SK-N-SH treated with all-trans-retinoic acid at 6 μM for 48 hours (cell line): ENCODE measurements around the gene FOXA2.
"Not testable (repeated sequence)": the region's sequence is repeated elsewhere in the genome, so short reads cannot be mapped to it uniquely, and the experiment has no call there.

ENCODE experiments used
- ATAC-seq: fragments of 200-7000 bp; cut with Tn5 transposase; 3 replicates; pipeline ENCODE4 v1.9.1; 2020; ENCODE audit warnings: mild to moderate bottlenecking, moderate library complexity
- ARNTL ChIP-seq: fragments of 450-650 bp; formaldehyde crosslinking; IDR thresholded peaks from 2 replicates; pipeline ENCODE4 v1.5.0; 2020; ENCODE audit warnings: low read depth, mild to moderate bottlenecking, moderate library complexity, borderline replicate concordance
- BACH2 ChIP-seq: fragments of 250-450 bp; sonication (Bioruptor Pico); IDR thresholded peaks from 2 replicates; pipeline ENCODE4 v1.9.0; 2021; ENCODE audit warnings: mild to moderate bottlenecking, borderline replicate concordance
- CREB5 ChIP-seq: fragments of 250-450 bp; sonication (Bioruptor Pico); IDR thresholded peaks from 2 replicates; pipeline ENCODE4 v1.5.1; 2020; ENCODE audit warnings: low read depth, mild to moderate bottlenecking, moderate library complexity
- CSDC2 ChIP-seq: fragments of 250-450 bp; sonication (Bioruptor Pico); IDR thresholded peaks from 2 replicates; pipeline ENCODE4 v1.5.0; 2020; ENCODE audit warnings: mild to moderate bottlenecking, moderate library complexity
- CSRNP3 ChIP-seq: fragments of 250-450 bp; sonication (Bioruptor Pico); IDR thresholded peaks from 2 replicates; pipeline ENCODE4 v1.5.1; 2021; ENCODE audit warnings: mild to moderate bottlenecking, moderate library complexity
- ESRRG ChIP-seq: fragments of 250-450 bp; sonication (Bioruptor Pico); IDR thresholded peaks from 2 replicates; pipeline ENCODE4 v1.6.1; 2021; ENCODE audit warnings: mild to moderate bottlenecking
- GLIS3 ChIP-seq: fragments of 250-450 bp; sonication (Bioruptor Pico); IDR thresholded peaks from 2 replicates; pipeline ENCODE4 v1.5.0; 2020; ENCODE audit warnings: mild to moderate bottlenecking, moderate library complexity
- ISL1 ChIP-seq: fragments of 250-450 bp; sonication (Bioruptor Pico); IDR thresholded peaks from 2 replicates; pipeline ENCODE4 v2.1.2; 2022; ENCODE audit warnings: mild to moderate bottlenecking, moderate library complexity
- OSR1 ChIP-seq: fragments of 250-450 bp; sonication (Bioruptor Pico); IDR thresholded peaks from 2 replicates; pipeline ENCODE4 v1.8.0; 2022; ENCODE audit warnings: moderate library complexity, mild to moderate bottlenecking, inconsistent platforms
- PATZ1 ChIP-seq: fragments of 250-450 bp; sonication (Bioruptor Pico); IDR thresholded peaks from 2 replicates; pipeline ENCODE4 v1.8.0; 2020; ENCODE audit warnings: mild to moderate bottlenecking, moderate library complexity, borderline replicate concordance
- POU6F1 ChIP-seq: fragments of 250-450 bp; sonication (Bioruptor Pico); IDR thresholded peaks from 2 replicates; pipeline ENCODE4 v1.8.0; 2021; ENCODE audit warnings: low read depth, mild to moderate bottlenecking, moderate library complexity, borderline replicate concordance
- RARB ChIP-seq: fragments of 250-450 bp; sonication (Bioruptor Pico); IDR thresholded peaks from 2 replicates; pipeline ENCODE4 v1.8.0; 2021; ENCODE audit warnings: mild to moderate bottlenecking, moderate library complexity
- TCF4 ChIP-seq: fragments of 250-450 bp; sonication (Bioruptor Pico); IDR thresholded peaks from 2 replicates; pipeline ENCODE4 v1.8.0; 2021; ENCODE audit warnings: mild to moderate bottlenecking, moderate library complexity, borderline replicate concordance
- TOX ChIP-seq: fragments of 250-450 bp; sonication (Bioruptor Pico); IDR thresholded peaks from 2 replicates; pipeline ENCODE4 v1.8.0; 2021; ENCODE audit warnings: mild to moderate bottlenecking, moderate library complexity, borderline replicate concordance
- TSHZ2 ChIP-seq: fragments of 250-450 bp; sonication (Bioruptor Pico); IDR thresholded peaks from 2 replicates; pipeline ENCODE4 v1.5.0; 2020; ENCODE audit warnings: mild to moderate bottlenecking, moderate library complexity
- ZC3H10 ChIP-seq: fragments of 250-450 bp; sonication (Bioruptor Pico); IDR thresholded peaks from 2 replicates; pipeline ENCODE4 v1.5.1; 2021; ENCODE audit warnings: mild to moderate bottlenecking, moderate library complexity
- ZFP3 ChIP-seq: fragments of 250-450 bp; sonication (Bioruptor Pico); IDR thresholded peaks from 2 replicates; pipeline ENCODE4 v1.5.0; 2020; ENCODE audit warnings: mild to moderate bottlenecking, moderate library complexity
- ZFP30 ChIP-seq: fragments of 450-650 bp; formaldehyde crosslinking; IDR thresholded peaks from 2 replicates; pipeline ENCODE4 v1.5.0; 2022; ENCODE audit warnings: mild to moderate bottlenecking, moderate library complexity
- ZNF565 ChIP-seq: fragments of 450-650 bp; formaldehyde crosslinking; conservative IDR thresholded peaks from 2 replicates; pipeline ENCODE4 v1.5.0; 2020; ENCODE audit warnings: low read depth, mild to moderate bottlenecking, moderate library complexity
- ZNF70 ChIP-seq: fragments of 450-650 bp; formaldehyde crosslinking; IDR thresholded peaks from 2 replicates; pipeline ENCODE4 v1.5.0; 2020; ENCODE audit warnings: mild to moderate bottlenecking, moderate library complexity
- ZNF8 ChIP-seq: fragments of 450-650 bp; formaldehyde crosslinking; IDR thresholded peaks from 2 replicates; pipeline ENCODE4 v1.5.0; 2020; ENCODE audit warnings: mild to moderate bottlenecking, moderate library complexity

FOXA2 gene

GRCh38 chr20:22601361-22602141 is 17.2 kb upstream of the FOXA2 start:
- TF ChIP-seq BACH2 (CRISPR knock-in tag) (no peak), ZNF8 (CRISPR knock-in tag) (no peak), ZNF70 (CRISPR knock-in tag) (no peak), PATZ1 (no peak), ESRRG (no peak), TSHZ2 (no peak), CSRNP3 (no peak)
- TF ChIP-seq, all 23 proteins: peak for 0
- ATAC-seq = no peak

GRCh38 chr20:22599258-22599657 is 14.9 kb upstream of the FOXA2 start:
- ATAC-seq = not testable (repeated sequence)

GRCh38 chr20:22597303-22597702 is 12.9 kb upstream of the FOXA2 start:
- no peak for ATAC-seq
- no peak for TF ChIP-seq ZC3H10 (CRISPR knock-in tag)
- no peak for TF ChIP-seq ISL1 (CRISPR knock-in tag)
- no peak for TF ChIP-seq ZNF8 (CRISPR knock-in tag)
- no peak for TF ChIP-seq BACH2 (CRISPR knock-in tag)
- TF ChIP-seq CREB5 = no peak
- no peak for TF ChIP-seq TOX (CRISPR knock-in tag)
- no peak for TF ChIP-seq TCF4
- no peak for TF ChIP-seq POU6F1 (CRISPR knock-in tag)
- no peak for TF ChIP-seq OSR1 (CRISPR knock-in tag)
- no peak for TF ChIP-seq ZNF565 (CRISPR knock-in tag)
- no peak for TF ChIP-seq CSDC2 (CRISPR knock-in tag)
- TF ChIP-seq RARB = no peak
- TF ChIP-seq ZFP3 (CRISPR knock-in tag) = no peak
- no peak for TF ChIP-seq ZNF70 (CRISPR knock-in tag)
- TF ChIP-seq ESRRG = no peak
- no peak for TF ChIP-seq GLIS3 (CRISPR knock-in tag)
- TF ChIP-seq TSHZ2 = no peak
- TF ChIP-seq ZFP30 (CRISPR knock-in tag) = no peak
- TF ChIP-seq ARNTL (CRISPR knock-in tag) = no peak
